Measurements from ENCODE around the gene KCNA2.

The KCNA2 gene

DNA sequence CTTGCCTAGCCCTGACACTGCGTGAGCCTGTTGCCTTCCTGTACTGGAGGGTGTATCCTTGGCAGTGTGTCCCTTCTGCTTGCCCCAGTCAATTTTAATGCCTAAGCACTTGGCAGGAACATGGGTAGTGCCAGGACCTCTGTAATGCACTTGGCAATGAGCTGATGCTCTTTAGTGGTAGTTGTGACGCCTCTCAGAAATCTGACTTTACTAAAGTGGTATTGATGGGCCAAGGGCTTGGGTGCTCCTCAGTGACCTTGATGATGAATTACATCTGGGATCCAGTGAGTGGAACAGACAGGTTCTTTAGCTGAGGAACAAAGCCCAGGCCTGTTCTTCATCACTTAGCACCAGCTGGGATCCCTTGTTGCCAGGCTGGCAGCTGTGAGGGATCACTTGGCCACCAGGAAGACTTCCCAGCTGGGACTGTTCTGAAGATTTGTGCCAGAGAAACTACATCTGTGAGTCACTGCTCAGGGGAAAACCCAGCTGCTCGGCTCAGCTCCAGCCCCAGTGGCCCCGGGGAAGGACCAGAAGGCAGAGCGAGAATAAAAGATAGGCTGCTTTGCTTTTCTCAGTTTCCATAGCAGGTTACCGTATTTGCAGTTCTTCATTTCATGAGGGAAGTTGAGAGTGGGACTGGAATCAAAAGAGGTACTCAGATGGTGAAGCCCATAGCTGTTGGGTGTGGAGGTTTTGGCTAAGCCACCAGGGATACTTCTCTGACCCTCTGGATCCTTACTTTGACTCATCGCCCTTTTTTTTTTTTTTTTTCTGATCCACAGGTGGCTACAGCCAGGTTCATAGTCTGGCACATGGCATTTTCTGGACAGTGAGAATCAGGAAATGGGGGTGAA lies 28.5 kb upstream of the KCNA2 start:
- no peaks in the 10 kb centered on the region for H3K9me3 Mint-ChIP-seq
- H3K27ac Mint-ChIP-seq: peak overlapping the region; percentile 95
- H3K36me3 Mint-ChIP-seq (ENCODE audit: low read depth): no peaks in the 10 kb centered on the region
- peak; percentile 84 for DNase-seq
- no peaks in the 10 kb centered on the region for H3K27me3 Mint-ChIP-seq
- H3K4me3 Mint-ChIP-seq: peak overlapping the region; percentile 58
- H3K4me1 Mint-ChIP-seq (ENCODE audit: low read depth): peaks cover 67% of the 10 kb centered on the region

GRCh38 chr1:110634086-110634454 lies 27.9 kb upstream of the KCNA2 start:
- no peak for DNase-seq
- no peaks in the 10 kb centered on the region for H3K27me3 Mint-ChIP-seq
- H3K36me3 Mint-ChIP-seq (ENCODE audit: low read depth): no peaks in the 10 kb centered on the region
- H3K9me3 Mint-ChIP-seq: no peaks in the 10 kb centered on the region
- peak overlapping the region; percentile 95 for H3K27ac Mint-ChIP-seq
- peak overlapping the region; percentile 58 for H3K4me3 Mint-ChIP-seq
- peaks cover 65% of the 10 kb centered on the region for H3K4me1 Mint-ChIP-seq (ENCODE audit: low read depth)

- Mint-ChIP-seq H3K27me3 (no peaks in the 10 kb centered on the region), H3K27ac (peak overlapping the region; percentile 19), H3K4me1 (ENCODE audit: low read depth) (peaks cover 62% of the 10 kb centered on the region), H3K36me3 (ENCODE audit: low read depth) (no peaks in the 10 kb centered on the region), H3K4me3 (no peak overlapping the region), H3K9me3 (no peaks in the 10 kb centered on the region)
- no peak for DNase-seq
Observed at GRCh38 chr1:110633646-110634030, 27.5 kb upstream of the KCNA2 start.

GRCh38 chr1:110631836-110632620 lies 25.9 kb upstream of the KCNA2 start:
- Mint-ChIP-seq H3K27me3 (no peaks in the 10 kb centered on the region), H3K4me3 (no peak overlapping the region), H3K4me1 (ENCODE audit: low read depth) (peaks cover 62% of the 10 kb centered on the region), H3K27ac (no peak overlapping the region), H3K9me3 (no peaks in the 10 kb centered on the region), H3K36me3 (ENCODE audit: low read depth) (no peaks in the 10 kb centered on the region)
- no peak for DNase-seq

- peak; percentile 89 for DNase-seq
Observed at GRCh38 chr1:110630839-110631663, 24.9 kb upstream of the KCNA2 start.

GRCh38 chr1:110628323-110629105 lies 22.4 kb upstream of the KCNA2 start:
- Mint-ChIP-seq H3K4me1 (ENCODE audit: low read depth) (peaks cover 39% of the 10 kb centered on the region), H3K9me3 (no peaks in the 10 kb centered on the region), H3K27me3 (no peaks in the 10 kb centered on the region), H3K36me3 (ENCODE audit: low read depth) (no peaks in the 10 kb centered on the region), H3K4me3 (no peak overlapping the region), H3K27ac (no peak overlapping the region)
- no peak for DNase-seq

More at GRCh38 chr1:110630839-110631663, 24.9 kb upstream of the KCNA2 start:
- Mint-ChIP-seq H3K27me3 (no peaks in the 10 kb centered on the region), H3K9me3 (no peaks in the 10 kb centered on the region), H3K4me1 (ENCODE audit: low read depth) (peaks cover 61% of the 10 kb centered on the region), H3K36me3 (ENCODE audit: low read depth) (no peaks in the 10 kb centered on the region), H3K4me3 (no peak overlapping the region), H3K27ac (no peak overlapping the region)

DNA sequence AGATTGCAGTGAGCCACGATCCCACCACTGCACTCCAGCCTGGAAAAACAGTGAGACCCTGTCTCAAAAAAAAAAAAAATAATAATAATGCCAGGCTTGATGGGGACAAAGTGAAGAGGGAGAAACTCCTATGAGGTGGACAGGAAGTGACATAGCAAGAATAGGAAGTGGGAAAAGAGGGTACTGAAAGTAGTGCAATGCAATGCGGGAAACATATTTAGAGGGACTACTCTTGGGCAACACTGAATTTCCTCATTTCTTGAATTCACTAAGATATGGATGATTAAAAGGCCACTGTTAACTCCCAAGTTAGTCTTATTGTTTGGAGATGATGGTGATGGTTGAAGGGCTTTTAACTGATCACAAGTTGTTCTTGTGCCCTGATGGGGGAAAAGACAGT lies 21.6 kb upstream of the KCNA2 start:
- H3K36me3 Mint-ChIP-seq (ENCODE audit: low read depth): no peaks in the 10 kb centered on the region
- H3K9me3 Mint-ChIP-seq: no peaks in the 10 kb centered on the region
- no peaks in the 10 kb centered on the region for H3K27me3 Mint-ChIP-seq
- no peak overlapping the region for H3K27ac Mint-ChIP-seq
- no peak for DNase-seq
- no peak overlapping the region for H3K4me3 Mint-ChIP-seq
- peaks cover 32% of the 10 kb centered on the region for H3K4me1 Mint-ChIP-seq (ENCODE audit: low read depth)

- no peaks in the 10 kb centered on the region for H3K9me3 Mint-ChIP-seq
- peak overlapping the region; percentile 38 for H3K27ac Mint-ChIP-seq
- H3K4me3 Mint-ChIP-seq: no peak overlapping the region
- no peaks in the 10 kb centered on the region for H3K27me3 Mint-ChIP-seq
- no peak for DNase-seq
- H3K4me1 Mint-ChIP-seq (ENCODE audit: low read depth): peaks cover 32% of the 10 kb centered on the region
- no peaks in the 10 kb centered on the region for H3K36me3 Mint-ChIP-seq (ENCODE audit: low read depth)
Observed at GRCh38 chr1:110626889-110627288, 20.7 kb upstream of the KCNA2 start.

GRCh38 chr1:110620686-110621085 lies 14.5 kb upstream of the KCNA2 start:
- H3K9me3 Mint-ChIP-seq: no peaks in the 10 kb centered on the region
- no peak overlapping the region for H3K27ac Mint-ChIP-seq
- H3K27me3 Mint-ChIP-seq: no peaks in the 10 kb centered on the region
- DNase-seq: no peak
- H3K36me3 Mint-ChIP-seq (ENCODE audit: low read depth): no peaks in the 10 kb centered on the region
- H3K4me3 Mint-ChIP-seq: no peak overlapping the region
- peaks cover 27% of the 10 kb centered on the region for H3K4me1 Mint-ChIP-seq (ENCODE audit: low read depth)

- DNase-seq: no peak
- Mint-ChIP-seq H3K9me3 (no peaks in the 10 kb centered on the region), H3K4me3 (peak overlapping the region; percentile 81), H3K27ac (peak overlapping the region; percentile 22), H3K4me1 (ENCODE audit: low read depth) (peaks cover 30% of the 10 kb centered on the region), H3K36me3 (ENCODE audit: low read depth) (no peaks in the 10 kb centered on the region), H3K27me3 (no peaks in the 10 kb centered on the region)
Observed at GRCh38 chr1:110620250-110620615, 14.1 kb upstream of the KCNA2 start.

DNA sequence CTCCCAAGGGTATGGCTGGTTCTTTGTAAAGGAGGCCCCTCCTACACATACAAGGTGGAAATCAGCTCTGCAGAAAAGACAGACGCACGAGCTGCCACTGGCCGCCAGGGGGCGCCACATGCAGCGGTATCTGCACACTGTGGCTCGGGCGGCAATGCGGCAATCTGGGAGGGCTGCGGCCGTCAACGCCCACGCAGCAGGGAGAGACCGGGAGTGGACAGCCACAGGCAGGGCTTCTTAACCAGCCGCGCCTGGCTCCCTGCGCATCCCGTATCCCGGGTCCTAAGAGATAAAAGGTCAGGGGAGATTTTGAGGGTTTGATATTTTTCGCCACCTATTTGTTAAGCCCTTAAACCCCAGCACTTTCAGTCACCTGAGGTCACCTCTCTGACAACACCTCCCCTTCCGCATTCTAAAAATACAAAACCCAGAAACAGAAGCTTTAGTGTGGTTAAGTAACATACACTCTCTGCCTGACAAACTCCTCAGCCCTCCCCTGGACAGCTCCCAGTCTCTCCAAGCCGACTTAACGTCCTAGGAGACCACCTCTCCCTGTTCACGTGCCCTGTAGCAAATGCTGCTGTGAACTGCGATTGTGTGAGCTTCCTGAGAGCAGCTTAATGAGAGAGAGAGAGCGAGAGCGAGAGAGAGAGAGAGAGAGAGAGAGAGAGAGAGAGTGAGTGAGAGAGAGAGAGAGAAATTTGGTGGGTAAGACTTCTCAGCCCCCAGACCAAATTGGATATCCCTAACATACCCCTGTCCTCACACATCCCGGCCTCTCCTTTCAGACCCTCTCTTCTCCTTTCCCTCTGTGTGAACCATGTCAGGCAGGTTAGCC lies 13.5 kb upstream of the KCNA2 start:
- Mint-ChIP-seq H3K27ac (peak overlapping the region; percentile 85), H3K36me3 (ENCODE audit: low read depth) (no peaks in the 10 kb centered on the region), H3K27me3 (no peaks in the 10 kb centered on the region)

DNA sequence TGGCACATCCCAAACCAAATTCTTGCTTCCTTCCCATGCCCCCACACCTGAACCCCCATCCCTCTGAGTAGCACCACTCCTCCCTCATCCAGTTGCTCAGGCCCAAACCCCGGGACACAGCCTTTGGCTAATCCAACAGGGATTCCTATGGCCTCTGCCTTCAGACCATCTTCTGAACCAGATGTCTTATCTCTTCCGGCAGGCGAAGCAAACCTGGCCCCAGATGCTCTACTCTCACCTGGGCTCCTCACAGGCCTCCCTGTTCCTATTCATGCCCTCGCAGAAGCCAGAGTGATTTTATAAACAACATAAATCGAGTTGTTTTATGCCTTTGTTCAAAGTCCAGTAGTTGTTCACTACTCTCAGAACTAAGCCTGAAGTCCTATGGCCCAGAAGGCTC lies 12.5 kb upstream of the KCNA2 start:
- Mint-ChIP-seq H3K4me1 (ENCODE audit: low read depth) (peaks cover 30% of the 10 kb centered on the region), H3K36me3 (ENCODE audit: low read depth) (no peaks in the 10 kb centered on the region), H3K9me3 (no peaks in the 10 kb centered on the region), H3K4me3 (no peak overlapping the region), H3K27me3 (no peaks in the 10 kb centered on the region), H3K27ac (no peak overlapping the region)
- DNase-seq: no peak

More for the DNA sequence above, 13.5 kb upstream of the KCNA2 start:
- Mint-ChIP-seq H3K9me3 (no peaks in the 10 kb centered on the region), H3K4me1 (ENCODE audit: low read depth) (peaks cover 30% of the 10 kb centered on the region), H3K4me3 (peak overlapping the region; percentile 81)
- peak; percentile 91 for DNase-seq

- H3K4me3 Mint-ChIP-seq: no peak overlapping the region
- no peaks in the 10 kb centered on the region for H3K9me3 Mint-ChIP-seq
- peaks cover 30% of the 10 kb centered on the region for H3K4me1 Mint-ChIP-seq (ENCODE audit: low read depth)
- no peak for DNase-seq
- no peaks in the 10 kb centered on the region for H3K27me3 Mint-ChIP-seq
- H3K27ac Mint-ChIP-seq: no peak overlapping the region
- H3K36me3 Mint-ChIP-seq (ENCODE audit: low read depth): no peaks in the 10 kb centered on the region
Observed at GRCh38 chr1:110617589-110617988, 11.4 kb upstream of the KCNA2 start.
